ENCODE results near the gene ETV7.

GRCh38 chr6:36349240-36349639, 38.2 kb downstream of the ETV7 start:
- TF ChIP-seq, protein P1, sequence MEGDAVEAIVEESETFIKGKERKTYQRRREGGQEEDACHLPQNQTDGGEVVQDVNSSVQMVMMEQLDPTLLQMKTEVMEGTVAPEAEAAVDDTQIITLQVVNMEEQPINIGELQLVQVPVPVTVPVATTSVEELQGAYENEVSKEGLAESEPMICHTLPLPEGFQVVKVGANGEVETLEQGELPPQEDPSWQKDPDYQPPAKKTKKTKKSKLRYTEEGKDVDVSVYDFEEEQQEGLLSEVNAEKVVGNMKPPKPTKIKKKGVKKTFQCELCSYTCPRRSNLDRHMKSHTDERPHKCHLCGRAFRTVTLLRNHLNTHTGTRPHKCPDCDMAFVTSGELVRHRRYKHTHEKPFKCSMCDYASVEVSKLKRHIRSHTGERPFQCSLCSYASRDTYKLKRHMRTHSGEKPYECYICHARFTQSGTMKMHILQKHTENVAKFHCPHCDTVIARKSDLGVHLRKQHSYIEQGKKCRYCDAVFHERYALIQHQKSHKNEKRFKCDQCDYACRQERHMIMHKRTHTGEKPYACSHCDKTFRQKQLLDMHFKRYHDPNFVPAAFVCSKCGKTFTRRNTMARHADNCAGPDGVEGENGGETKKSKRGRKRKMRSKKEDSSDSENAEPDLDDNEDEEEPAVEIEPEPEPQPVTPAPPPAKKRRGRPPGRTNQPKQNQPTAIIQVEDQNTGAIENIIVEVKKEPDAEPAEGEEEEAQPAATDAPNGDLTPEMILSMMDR (IDR thresholded peaks at IDR 0.05; ENCODE audit: low read depth, low read length, missing input control) = no peak
- TF ChIP-seq EGR1 (IDR thresholded peaks at IDR 0.05; ENCODE audit: low read depth in 2 of 2) = no peak
- no peak for TF ChIP-seq RAD21 (IDR thresholded peaks at IDR 0.05)
- TF ChIP-seq GABPA (IDR thresholded peaks at IDR 0.05 in 1 of 2, conservative IDR thresholded peaks at IDR 0.05 in 1 of 2) = no peak
- TF ChIP-seq SP1 (IDR thresholded peaks at IDR 0.05) = no peak
- TF ChIP-seq REST (IDR thresholded peaks at IDR 0.05) = no peak
- no peak for TF ChIP-seq JUND (IDR thresholded peaks at IDR 0.05)
- no peak for TF ChIP-seq YY1 (IDR thresholded peaks at IDR 0.05)

Data from liver (tissue), 3 donors.